Astrocyte of the cerebellum (primary cell): ENCODE results near the gene NSD2.

Experiments used
- DNase-seq: peaks from one replicate; pipeline ENCODE4 v3.0.0-alpha.2; 2011; ENCODE audit warnings: low read depth
- H3K4me3 ChIP-seq: 2 replicates; pipeline ENCODE4 v1.5.1; 2011; ENCODE audit warnings: mild to moderate bottlenecking, low read depth, low read length, moderate library complexity
- in situ Hi-C: cut with HindIII; loops from 2 replicates; pipeline ENCODE4 v1.10.0; 2017; ENCODE audit warnings: low sequenced_read_pairs
- TF ChIP-seq, protein P1 (sequence below): IDR thresholded peaks from 2 replicates; pipeline ENCODE4 v1.5.1; 2012; ENCODE audit warnings: low read length, low read depth, moderate library complexity, mild to moderate bottlenecking; ENCODE audit errors: missing control alignments

The NSD2 gene

GRCh38 chr4:1880332-1880731, 9.1 kb downstream of the NSD2 start:
- no peak for DNase-seq
- H3K4me3 ChIP-seq = no peak overlapping the region
- in situ Hi-C loops = no loop called here
- TF ChIP-seq, protein P1, sequence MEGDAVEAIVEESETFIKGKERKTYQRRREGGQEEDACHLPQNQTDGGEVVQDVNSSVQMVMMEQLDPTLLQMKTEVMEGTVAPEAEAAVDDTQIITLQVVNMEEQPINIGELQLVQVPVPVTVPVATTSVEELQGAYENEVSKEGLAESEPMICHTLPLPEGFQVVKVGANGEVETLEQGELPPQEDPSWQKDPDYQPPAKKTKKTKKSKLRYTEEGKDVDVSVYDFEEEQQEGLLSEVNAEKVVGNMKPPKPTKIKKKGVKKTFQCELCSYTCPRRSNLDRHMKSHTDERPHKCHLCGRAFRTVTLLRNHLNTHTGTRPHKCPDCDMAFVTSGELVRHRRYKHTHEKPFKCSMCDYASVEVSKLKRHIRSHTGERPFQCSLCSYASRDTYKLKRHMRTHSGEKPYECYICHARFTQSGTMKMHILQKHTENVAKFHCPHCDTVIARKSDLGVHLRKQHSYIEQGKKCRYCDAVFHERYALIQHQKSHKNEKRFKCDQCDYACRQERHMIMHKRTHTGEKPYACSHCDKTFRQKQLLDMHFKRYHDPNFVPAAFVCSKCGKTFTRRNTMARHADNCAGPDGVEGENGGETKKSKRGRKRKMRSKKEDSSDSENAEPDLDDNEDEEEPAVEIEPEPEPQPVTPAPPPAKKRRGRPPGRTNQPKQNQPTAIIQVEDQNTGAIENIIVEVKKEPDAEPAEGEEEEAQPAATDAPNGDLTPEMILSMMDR = no peak

DNA sequence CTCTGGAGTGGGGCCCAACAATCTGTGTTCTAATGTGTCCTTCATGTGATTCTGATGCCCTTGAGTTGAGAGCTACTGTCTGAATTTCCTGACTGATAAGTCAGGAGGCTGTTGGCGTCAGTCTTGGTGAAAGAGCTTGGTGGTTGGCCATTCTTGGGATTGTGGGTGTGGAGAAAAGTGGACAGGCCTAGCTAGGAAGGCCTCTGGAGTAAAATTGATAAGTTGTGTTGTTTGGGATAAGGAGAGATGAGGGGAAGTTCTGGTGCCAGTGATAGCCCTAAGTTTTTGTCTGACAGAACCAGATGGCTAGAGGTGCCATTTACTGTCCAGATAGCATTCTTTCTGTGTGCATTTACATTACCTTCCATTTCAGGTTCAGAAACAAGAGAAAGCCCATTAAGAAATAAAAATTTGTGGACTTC, 11.7 kb downstream of the NSD2 start:
- no peak for DNase-seq
- no peak overlapping the region for H3K4me3 ChIP-seq
- TF ChIP-seq, protein P1 = no peak
- in situ Hi-C loops = no loop called here

GRCh38 chr4:1883583-1883982, 12.4 kb downstream of the NSD2 start:
- in situ Hi-C loops = no loop called here

DNA sequence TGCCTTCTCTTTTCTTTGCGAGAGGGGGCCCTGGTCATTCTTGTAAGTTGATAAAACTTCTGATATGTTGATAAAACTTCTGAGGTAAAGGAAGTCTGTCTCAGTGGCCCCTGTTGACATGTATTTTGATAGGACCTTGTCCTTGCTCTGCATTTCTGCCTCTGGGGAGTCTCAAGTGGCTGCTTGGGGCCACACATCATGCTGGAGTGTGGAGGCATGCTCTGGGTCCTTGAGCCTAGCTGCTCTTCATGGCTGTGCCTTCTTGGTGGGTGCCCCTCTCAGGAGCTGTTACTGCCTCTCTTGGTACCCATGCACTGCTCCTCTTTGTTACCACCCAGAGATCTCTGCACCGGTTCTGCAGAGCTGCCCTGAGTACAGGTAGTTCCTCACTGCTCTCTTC, 14.2 kb downstream of the NSD2 start:
- no peak for DNase-seq

More at GRCh38 chr4:1883583-1883982, 12.4 kb downstream of the NSD2 start:
- H3K4me3 ChIP-seq = no peak overlapping the region
- no peak for DNase-seq
- TF ChIP-seq, protein P1 = no peak

GRCh38 chr4:1887052-1887451, 15.9 kb downstream of the NSD2 start:
- no peak for DNase-seq
- H3K4me3 ChIP-seq = no peak overlapping the region
- TF ChIP-seq, protein P1 = no peak
- in situ Hi-C loops = no loop called here

More for the DNA sequence above, 14.2 kb downstream of the NSD2 start:
- H3K4me3 ChIP-seq = no peak overlapping the region
- TF ChIP-seq, protein P1 = no peak
- in situ Hi-C loops = no loop called here

- in situ Hi-C loops = no loop called here
Measured at GRCh38 chr4:1890979-1891570, 19.9 kb downstream of the NSD2 start.

More at GRCh38 chr4:1890979-1891570, 19.9 kb downstream of the NSD2 start:
- TF ChIP-seq, protein P1 = no peak
- no peak overlapping the region for H3K4me3 ChIP-seq
- no peak for DNase-seq
